HG02973 (cell line): Measurements from ENCODE around the gene CLPTM1L.

ENCODE experiments used
- ATAC-seq: cut with Tn5 transposase; IDR thresholded peaks from one replicate; pipeline ENCODE4 v1.9.1; 2021; ENCODE audit warnings: moderate library complexity; ENCODE audit not compliant: unreplicated experiment

Gene CLPTM1L

GRCh38 chr5:1317921-1318565 lies 26.9 kb downstream of the CLPTM1L start:
- ATAC-seq = no peak

GRCh38 chr5:1316588-1317340 lies 28.1 kb downstream of the CLPTM1L start:
- ATAC-seq = no peak

GRCh38 chr5:1315709-1316587 lies 29.0 kb downstream of the CLPTM1L start:
- peak; percentile 50 for ATAC-seq

GRCh38 chr5:1315018-1315708 lies 29.7 kb downstream of the CLPTM1L start:
- ATAC-seq = no peak

GRCh38 chr5:1314564-1314982 lies 30.3 kb downstream of the CLPTM1L start:
- ATAC-seq = no peak

GRCh38 chr5:1312993-1313833 lies 31.7 kb downstream of the CLPTM1L start:
- ATAC-seq = peak; percentile 69

- no peak for ATAC-seq
Observed at GRCh38 chr5:1312206-1312605, 32.7 kb downstream of the CLPTM1L start.

- no peak for ATAC-seq
Observed at GRCh38 chr5:1311439-1312055, 33.4 kb downstream of the CLPTM1L start.

- ATAC-seq = no peak
Observed at GRCh38 chr5:1310118-1310517, 34.8 kb downstream of the CLPTM1L start.

GRCh38 chr5:1304033-1304432 lies 40.9 kb downstream of the CLPTM1L start:
- no peak for ATAC-seq

GRCh38 chr5:1302258-1302657 lies 42.6 kb downstream of the CLPTM1L start:
- no peak for ATAC-seq

- ATAC-seq = no peak
Observed at GRCh38 chr5:1300581-1301083, 44.3 kb downstream of the CLPTM1L start.

- ATAC-seq = no peak
Observed at GRCh38 chr5:1299961-1300360, 44.9 kb downstream of the CLPTM1L start.

- ATAC-seq = no peak
Observed at GRCh38 chr5:1299511-1299850, 45.4 kb downstream of the CLPTM1L start.

- ATAC-seq = no peak
Observed at GRCh38 chr5:1298723-1299510, 46.0 kb downstream of the CLPTM1L start.

GRCh38 chr5:1298067-1298551 lies 46.8 kb downstream of the CLPTM1L start:
- no peak for ATAC-seq

- ATAC-seq = no peak
Observed at GRCh38 chr5:1297243-1297642, 47.7 kb downstream of the CLPTM1L start.

GRCh38 chr5:1295650-1296037 lies 49.3 kb downstream of the CLPTM1L start:
- ATAC-seq = no peak
